Nucleus accumbens (tissue), 56 donors: ENCODE measurements around the gene MATN4.

Source experiments
- DNase-seq, 56 donors: peaks; one replicate each; lab custom pipeline; 2025; lab: John Stamatoyannopoulos, UW

Gene MATN4

DNA sequence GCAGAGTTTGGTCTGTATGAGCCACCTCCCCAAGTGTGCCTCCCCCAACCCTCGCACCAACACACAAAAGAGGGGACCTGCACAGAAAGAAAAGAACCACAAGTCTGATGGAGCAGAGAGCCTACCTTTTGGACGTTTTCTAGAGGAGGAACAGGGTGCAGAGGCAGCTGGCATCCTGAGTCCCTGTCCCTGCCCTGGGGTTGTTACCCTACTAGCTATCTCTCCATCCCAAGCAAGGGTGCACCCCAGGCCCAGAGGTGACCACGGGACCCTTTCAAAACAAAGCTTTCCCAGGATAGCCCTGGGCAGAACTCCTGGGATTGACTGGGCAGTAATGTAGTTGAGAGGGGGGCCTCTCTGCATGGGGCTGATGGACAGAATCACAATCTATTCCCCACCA is 9.7 kb upstream of the MATN4 start:
- DNase-seq, result no peak

DNA sequence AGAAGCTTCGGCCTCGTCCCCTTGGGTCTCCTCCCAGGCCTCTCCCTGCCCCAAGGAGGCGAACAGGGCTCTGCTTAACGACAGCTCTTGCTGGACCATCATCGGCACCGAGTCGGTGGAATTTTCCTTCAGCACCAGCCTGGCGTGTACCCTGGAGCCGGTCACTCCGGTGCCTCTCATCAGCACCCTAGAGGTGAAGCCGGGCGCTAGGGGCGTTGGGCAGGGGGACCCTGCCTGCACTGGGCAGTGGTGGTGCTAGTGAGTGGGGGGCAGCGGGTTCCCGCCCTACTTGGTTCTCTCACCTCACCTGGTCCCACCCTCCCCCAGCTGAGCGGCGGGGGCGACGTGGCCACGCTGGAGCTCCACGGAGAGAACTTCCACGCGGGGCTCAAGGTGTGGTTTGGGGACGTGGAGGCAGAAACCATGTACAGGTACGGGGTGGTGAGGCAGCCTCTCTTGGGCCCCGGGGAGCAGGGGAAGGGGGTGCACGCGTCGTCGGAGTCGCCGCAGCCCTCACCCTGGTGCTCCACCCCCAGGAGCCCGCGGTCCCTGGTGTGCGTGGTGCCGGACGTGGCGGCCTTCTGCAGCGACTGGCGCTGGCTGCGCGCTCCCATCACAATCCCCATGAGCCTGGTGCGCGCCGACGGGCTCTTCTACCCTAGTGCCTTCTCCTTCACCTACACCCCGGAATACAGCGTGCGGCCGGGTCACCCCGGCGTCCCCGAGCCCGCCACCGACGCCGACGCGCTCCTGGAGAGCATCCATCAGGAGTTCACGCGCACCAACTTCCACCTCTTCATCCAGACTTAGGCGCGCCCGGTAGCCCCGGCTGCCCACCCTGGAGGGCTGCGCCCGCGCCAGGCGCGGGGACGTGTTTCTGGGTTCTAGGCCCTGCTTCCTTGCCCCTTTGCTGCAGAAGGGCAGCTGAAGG is 8.3 kb upstream of the MATN4 start:
- DNase-seq, result no peak

- DNase-seq, result no peak
Observed at GRCh38 chr20:45315672-45316071, 7.6 kb upstream of the MATN4 start.

DNA sequence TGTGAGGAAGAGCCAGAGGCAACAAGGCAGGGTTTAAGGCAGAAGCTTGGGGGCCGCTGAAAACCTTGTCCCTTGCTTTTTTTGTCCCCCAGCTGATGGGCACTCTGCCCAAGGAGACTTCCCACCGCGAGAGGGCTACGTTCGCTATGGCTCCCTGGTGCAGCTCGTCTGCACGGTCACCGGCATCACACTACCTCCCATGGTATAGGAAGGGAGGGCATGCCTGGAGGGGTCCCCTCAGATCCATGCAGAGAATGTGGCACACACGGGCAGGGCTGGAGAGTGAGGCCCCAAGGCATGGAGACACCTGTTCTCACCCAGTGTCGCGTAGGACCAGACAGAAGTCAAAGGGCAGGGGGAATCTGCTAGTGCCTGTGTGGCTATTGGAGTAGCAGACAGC is 5.8 kb upstream of the MATN4 start:
- no peak for DNase-seq

GRCh38 chr20:45313065-45313695 is 5.1 kb upstream of the MATN4 start:
- DNase-seq, result no peak

DNA sequence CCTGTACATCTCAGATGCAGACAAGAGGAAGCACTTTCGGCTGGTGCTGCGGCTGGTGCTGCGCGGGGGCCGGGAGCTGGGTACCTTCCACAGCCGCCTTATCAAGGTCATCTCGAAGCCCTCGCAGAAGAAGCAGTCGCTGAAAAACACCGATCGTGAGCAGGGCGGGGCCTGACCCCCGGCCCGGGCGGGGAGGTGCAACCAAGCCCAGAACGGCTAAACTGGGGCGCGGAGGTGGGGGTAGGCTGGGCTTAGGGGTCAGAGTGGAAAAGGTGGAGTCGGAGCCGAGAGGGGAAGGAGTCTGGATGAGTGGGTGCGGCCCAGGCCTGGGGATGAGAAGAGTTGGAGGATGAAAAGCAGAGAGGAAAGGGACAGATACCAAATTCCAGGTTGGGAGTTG is 4.1 kb upstream of the MATN4 start:
- no peak for DNase-seq

DNA sequence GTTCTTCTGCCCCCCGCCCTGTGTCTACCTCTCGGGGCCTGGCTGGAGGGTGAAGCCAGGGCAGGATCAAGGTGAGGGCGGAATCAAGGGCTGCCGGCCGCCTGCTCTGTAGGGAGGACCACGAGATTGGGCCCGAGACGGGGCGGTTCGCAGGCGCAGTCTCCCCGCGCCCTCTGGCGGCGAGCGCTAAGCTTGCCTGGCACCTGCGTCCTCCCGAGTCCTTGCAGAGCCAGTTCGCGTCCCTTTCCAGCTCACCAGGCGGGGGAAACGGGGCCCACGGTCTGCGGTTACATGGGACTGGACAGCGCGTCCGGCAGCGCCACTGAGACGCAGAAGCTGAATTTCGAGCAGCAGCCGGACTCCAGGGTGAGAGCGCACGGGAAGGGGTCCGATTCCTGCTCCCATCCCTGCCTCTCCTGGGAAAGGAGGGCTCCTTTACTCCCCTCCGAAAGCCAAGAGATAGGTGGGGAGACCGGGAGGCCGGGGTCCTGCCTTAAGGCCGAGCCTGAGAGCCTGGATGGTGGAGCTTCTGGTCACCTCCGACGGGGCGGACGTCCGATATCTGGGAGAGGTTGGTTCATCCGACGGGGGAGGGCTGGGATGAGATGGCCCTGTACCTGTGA is 3.6 kb upstream of the MATN4 start:
- peak in 19 of 56 donors; percentile 3 to 52 (median 14) for DNase-seq

- DNase-seq, result no peak
Observed at GRCh38 chr20:45309075-45309474, 976 bp upstream of the MATN4 start.

DNA sequence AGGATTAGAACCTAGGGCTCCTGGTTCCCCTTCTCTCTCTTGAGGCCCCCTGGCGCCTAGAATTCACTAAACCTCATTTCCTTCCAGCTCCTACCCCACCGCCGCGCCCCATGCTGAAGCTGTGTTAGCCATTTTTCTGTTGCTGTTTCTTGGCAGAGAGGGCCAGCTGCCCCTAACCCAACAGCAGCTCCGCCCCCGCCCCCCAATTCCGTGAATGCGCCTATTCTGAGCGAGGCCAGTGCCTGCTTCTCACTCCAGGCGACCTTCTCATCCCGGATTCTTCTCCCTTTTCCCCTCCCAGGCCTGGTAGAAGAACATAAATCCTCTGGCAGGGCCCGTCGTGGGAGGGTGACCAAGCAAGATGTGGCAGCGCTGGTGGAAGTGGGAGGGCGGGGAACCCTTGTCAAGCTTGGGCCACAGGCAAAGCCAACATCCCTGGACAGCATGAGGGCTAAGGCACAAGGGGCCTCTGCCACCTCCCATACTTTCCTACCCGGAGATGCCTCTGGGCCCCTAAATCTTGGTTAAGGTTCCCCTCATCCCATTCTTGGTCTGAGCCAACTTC is 941 bp downstream of the MATN4 start:
- DNase-seq, result no peak

DNA sequence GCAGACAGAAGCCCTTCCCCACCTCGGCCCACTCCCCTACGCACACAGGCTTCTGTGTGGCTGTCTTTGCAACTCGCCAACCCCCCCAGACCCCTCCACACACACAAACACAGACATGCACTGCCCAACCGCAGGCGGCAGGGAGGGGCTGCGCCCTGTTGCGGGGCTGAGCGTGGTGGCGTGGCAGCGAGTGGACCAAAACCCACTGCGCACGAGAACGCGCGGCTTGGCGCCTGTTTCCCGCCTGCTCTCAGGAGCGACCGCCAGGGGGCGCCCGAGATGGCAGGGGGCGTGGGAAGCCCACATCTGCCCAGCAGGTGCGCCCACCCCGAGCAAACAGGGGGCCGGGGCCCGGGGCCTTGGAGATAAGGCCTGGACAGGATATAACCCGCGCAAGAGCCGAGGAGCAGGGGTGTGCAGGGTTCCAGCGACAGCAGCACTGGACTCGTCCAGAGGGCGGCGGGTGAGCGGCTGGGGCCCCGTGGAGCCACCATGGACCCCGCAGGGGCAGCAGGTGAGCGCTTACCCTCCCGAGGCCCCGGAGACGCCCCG is 1.6 kb downstream of the MATN4 start, which contains the start of gene RBPJL:
TSS of gene RBPJL (plus strand) at position 410 of the 552 bp plus-strand sequence. CDS start at position 493, 83 bp downstream.
- DNase-seq, result peak in 2 of 56 donors; percentile 2 to 39

- DNase-seq, result no peak
Observed at GRCh38 chr20:45305262-45305661, 2.8 kb downstream of the MATN4 start.

- no peak for DNase-seq
Observed at GRCh38 chr20:45304464-45304999, 3.6 kb downstream of the MATN4 start.

DNA sequence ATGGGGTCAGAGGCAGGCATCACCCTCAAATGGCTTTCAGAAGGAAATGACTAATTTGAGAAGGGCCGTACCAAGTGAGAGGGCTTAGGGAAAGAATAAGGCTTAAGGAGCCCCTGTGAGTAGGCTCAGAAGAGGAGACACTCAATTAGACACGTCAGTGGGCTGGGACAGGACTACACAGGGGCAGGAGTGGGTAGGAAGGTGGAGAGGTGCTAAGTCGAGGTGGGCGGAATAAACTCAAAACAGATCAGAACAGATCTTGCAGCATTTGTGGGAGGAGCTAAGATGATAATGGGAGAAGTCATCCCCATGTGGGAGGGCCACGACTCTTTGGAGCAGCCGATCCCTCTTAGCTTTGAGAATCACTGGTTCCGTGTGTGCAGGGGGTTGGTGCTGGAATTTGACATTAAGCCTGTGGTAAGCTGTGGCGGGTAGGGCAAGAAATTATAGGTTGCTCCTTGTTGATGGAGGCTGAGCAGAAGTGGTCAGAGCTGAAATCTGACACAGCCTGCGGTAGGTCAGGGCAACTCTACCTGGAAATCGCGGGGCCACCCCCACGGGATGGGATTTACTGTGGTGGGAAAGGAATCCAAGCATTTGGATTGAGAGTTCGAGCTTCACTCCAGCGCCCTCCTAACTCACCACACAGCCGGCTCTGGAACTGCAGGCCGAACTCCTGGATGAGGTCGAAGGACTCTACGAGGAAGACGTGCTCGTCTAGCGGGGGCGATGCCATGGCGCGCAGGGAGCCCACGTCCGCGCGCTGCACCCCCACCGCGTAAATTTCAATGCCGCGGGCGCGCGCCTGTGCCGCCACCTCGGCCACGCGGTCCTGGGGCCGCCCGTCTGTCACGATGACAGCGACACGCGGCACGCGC is 4.3 kb downstream of the MATN4 start:
- DNase-seq, result peak in 3 of 56 donors; percentile 4 to 9 (median 6)

DNA sequence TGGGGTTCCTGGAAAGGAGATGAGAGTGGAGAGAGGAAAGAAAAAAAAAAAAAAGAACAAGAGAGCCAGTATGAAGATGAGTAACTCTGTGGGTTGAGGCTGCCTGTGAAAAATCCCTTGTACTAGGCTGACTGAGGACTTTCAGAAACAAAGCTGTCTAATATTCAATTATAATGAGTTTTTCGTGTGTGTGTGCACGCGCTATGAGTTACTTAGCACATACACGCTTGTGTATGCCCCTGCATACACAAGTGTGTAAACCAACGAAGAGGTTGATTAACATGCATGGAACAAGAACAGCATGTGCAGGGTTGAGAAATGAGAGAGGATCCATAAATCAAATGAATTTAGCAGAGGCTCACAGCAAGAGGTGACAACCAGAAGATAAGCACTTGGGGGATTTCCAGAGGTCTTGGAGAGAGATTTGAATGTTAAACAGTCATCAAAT is 6.3 kb downstream of the MATN4 start:
- no peak for DNase-seq

GRCh38 chr20:45300961-45301360 is 7.1 kb downstream of the MATN4 start:
- peak in 1 of 56 donors; percentile 3 for DNase-seq

GRCh38 chr20:45299786-45300185 is 8.3 kb downstream of the MATN4 start:
- no peak for DNase-seq

DNA sequence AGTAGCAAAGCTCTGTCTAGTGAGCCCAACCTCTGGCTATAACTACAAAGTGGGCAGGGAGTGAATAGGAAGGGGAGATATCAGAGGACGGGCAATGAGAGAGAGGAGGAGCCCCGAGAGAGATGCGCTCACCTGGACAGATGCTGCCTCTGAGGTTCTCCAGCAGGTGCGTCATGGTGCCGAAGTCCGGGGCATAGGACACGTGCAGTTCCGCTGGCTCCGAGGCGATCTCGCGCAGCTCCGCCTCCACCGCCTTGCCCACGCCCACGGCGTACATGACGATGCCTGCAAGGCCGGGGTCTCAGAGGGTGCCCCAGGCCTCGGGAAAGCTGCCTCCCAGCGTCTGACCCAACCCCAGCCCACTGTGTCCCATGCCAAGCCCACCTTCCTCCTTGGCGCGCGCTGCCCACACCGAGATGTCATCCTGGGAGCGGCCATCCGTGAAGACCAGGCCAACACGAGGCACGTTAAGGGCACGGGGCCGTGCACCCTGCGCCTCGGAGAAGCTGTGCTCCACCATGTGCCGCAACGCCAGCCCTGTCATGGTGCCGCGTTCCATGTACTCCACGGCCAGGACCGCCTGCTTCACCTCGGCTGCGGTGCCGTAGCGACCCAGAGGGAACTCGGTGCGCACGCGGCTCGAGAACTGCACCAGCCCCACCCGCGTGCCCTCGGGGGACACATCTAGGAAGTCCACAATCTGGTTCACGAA is 10.2 kb downstream of the MATN4 start:
- no peak for DNase-seq

DNA sequence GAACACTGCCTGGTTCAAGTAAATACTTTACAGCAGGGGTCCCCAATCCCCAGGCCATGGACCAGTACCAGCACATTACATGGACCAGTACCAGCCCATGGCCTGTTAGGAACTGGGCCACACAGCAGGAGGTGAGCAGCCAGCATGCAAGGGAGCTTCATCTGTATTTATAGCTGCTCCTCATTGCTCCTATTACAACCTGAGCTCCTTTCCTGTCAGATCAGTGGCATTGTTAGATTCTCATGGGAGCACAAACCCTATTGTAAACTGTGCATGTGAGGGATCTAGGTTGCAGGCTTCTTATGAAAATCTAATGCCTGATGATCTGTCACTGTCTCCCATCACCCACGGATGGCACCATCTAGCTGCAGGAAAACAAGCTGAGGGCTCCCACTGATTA is 13.4 kb downstream of the MATN4 start:
- no peak for DNase-seq

GRCh38 chr20:45294003-45294368 is 14.1 kb downstream of the MATN4 start:
- DNase-seq, result no peak
